Glomerular endothelial cell (primary cell): ENCODE data around the gene NOD1. TPM values are rescaled to one million over a fixed set of nuclear protein-coding genes. Genes with fewer than 3 reads are reported as not detected.

Experiments used
- DNase-seq: peaks from one replicate; pipeline ENCODE4 v3.0.0-alpha.2; 2011; ENCODE audit warnings: low read depth, low spot score; ENCODE audit errors: extremely low read depth
- total RNA-seq: library from RNA; depleted of rRNA; stranded (reverse); fragments of >200 nt; gene quantifications from 2 replicates; pipeline ENCODE4 v1.2.3, GENCODE V29; 2015

The NOD1 gene
- total RNA-seq, 1 donor from 2014 or later, result 41.0 TPM

GRCh38 chr7:30471205-30471604, 7.4 kb downstream of the NOD1 start:
- DNase-seq, result no peak

- no peak for DNase-seq
These were observed 7.8 kb downstream of the NOD1 start for GRCh38 chr7:30470771-30471170.

- no peak for DNase-seq
These were observed 8.3 kb downstream of the NOD1 start for GRCh38 chr7:30470163-30470770.

- peak; percentile 95 for DNase-seq
These were observed 9.3 kb downstream of the NOD1 start for GRCh38 chr7:30469303-30469702.

- DNase-seq, result no peak
These were observed 9.8 kb downstream of the NOD1 start for GRCh38 chr7:30468791-30469190.

- DNase-seq, result no peak
These were observed 10.5 kb downstream of the NOD1 start for GRCh38 chr7:30468041-30468440.

- no peak for DNase-seq
These were observed 11.3 kb downstream of the NOD1 start for GRCh38 chr7:30467271-30467670.

- no peak for DNase-seq
These were observed 12.3 kb downstream of the NOD1 start for GRCh38 chr7:30466266-30466665.

GRCh38 chr7:30465811-30466180, 12.8 kb downstream of the NOD1 start:
- DNase-seq, result no peak

GRCh38 chr7:30465046-30465810, 13.4 kb downstream of the NOD1 start:
- DNase-seq, result no peak

GRCh38 chr7:30464231-30464671, 14.3 kb downstream of the NOD1 start:
- no peak for DNase-seq

- no peak for DNase-seq
These were observed 15.0 kb downstream of the NOD1 start for GRCh38 chr7:30463405-30464145.

GRCh38 chr7:30462179-30462578, 16.4 kb downstream of the NOD1 start:
- DNase-seq, result no peak

GRCh38 chr7:30460246-30460633, 18.3 kb downstream of the NOD1 start:
- no peak for DNase-seq

- no peak for DNase-seq
These were observed 18.9 kb downstream of the NOD1 start for GRCh38 chr7:30459591-30460245.

GRCh38 chr7:30458311-30458710, 20.3 kb downstream of the NOD1 start:
- no peak for DNase-seq

- no peak for DNase-seq
These were observed 24.7 kb downstream of the NOD1 start for GRCh38 chr7:30453921-30454320.

- no peak for DNase-seq
These were observed 25.6 kb downstream of the NOD1 start for GRCh38 chr7:30453016-30453415.

GRCh38 chr7:30452280-30452930, 26.2 kb downstream of the NOD1 start:
- DNase-seq, result no peak

- no peak for DNase-seq
These were observed 26.9 kb downstream of the NOD1 start for GRCh38 chr7:30451539-30452279.
